ENCODE data around the gene TEDC2. TPM values are rescaled to one million over a fixed set of nuclear protein-coding genes. Genes with fewer than 3 reads are reported as not detected.

Gene TEDC2
- total RNA-seq, 1 experiment from 2014 or later = 22.6 TPM

DNA sequence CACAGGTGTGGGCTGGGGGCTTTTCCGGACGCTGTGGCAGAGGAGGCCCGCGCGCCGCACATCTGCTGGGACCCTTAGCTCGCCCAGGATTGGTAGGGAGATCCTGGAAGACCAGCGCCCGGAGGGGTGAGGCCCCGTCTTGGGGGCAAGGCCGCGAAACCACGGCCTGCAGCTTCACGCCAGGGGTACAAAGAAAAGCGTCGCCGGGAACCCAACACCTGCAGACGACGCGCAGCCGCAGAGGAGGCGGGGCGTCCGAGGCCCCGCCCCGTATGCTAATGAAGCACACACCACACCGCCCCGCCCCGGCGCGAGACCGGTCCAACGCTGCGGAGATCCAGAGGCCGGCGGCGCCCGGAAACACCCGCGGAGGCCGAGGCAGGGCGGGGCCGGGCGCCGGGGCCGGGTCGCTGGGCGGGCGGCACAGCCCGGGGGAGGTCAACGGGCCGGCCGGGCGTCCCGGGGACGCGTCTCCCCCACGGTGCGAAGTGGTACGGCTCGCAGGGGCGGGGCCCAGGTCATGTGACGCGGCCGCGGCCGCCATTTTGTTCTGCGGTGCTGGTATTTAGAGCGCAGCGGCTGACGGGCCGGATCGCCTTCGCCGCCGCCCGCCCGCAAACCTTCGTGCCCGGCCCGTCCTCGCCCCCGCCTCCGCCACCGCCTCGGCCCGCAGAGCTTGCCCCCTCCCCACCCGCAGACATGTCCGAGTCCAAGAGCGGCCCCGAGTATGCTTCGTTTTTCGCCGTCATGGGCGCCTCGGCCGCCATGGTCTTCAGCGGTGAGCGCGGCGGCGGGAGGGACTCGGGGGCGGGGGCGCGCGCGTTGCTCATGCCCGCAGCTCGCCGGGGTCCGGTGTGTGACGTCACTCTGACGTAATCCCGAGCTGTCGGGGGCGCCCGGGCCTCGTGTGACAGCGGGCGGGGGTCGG is 53.8 kb downstream of the TEDC2 start, which contains the start of gene ATP6V0C:
Gene ATP6V0C (plus strand): TSS at position 548 of the 928 bp plus-strand sequence. CDS start 152 bp downstream, at position 700.
- DNase-seq (ENCODE audit: low read depth) = peak; percentile 84

Other genes with a start within 250 kb of the TEDC2 start
- 0.10 and 0.89 TPM in 2 replicates for gene BRICD5, start 249.2 kb upstream of the TEDC2 start, total RNA-seq (2014; rRNA removed; shearing (Covaris generic))
- gene PGP, start 245.3 kb upstream of the TEDC2 start, total RNA-seq (2014; rRNA removed; shearing (Covaris generic)) = 23.9 and 32.7 TPM in 2 replicates
- 9.6 and 20.1 TPM in 2 replicates for gene E4F1, start 236.5 kb upstream of the TEDC2 start, total RNA-seq (2014; rRNA removed; shearing (Covaris generic))
- gene DNASE1L2, start 223.7 kb upstream of the TEDC2 start, total RNA-seq (2014; rRNA removed; shearing (Covaris generic)) = 0.64 TPM in 1 of 2 replicates, not detected in the other
- gene ECI1, start 208.5 kb upstream of the TEDC2 start, total RNA-seq (2014; rRNA removed; shearing (Covaris generic)) = 37.3 and 75.1 TPM in 2 replicates
- 164 and 181 TPM in 2 replicates for gene RNPS1, start 192.0 kb upstream of the TEDC2 start, total RNA-seq (2014; rRNA removed; shearing (Covaris generic))
- gene ABCA3, start 119.4 kb upstream of the TEDC2 start, total RNA-seq (2014; rRNA removed; shearing (Covaris generic)) = 0.84 and 1.4 TPM in 2 replicates
- gene CCNF, start 30.7 kb upstream of the TEDC2 start, total RNA-seq (2014; rRNA removed; shearing (Covaris generic)) = 34.3 and 53.2 TPM in 2 replicates
- 0.44 TPM in 1 of 2 replicates, not detected in the other for gene NTN3, start 11.2 kb downstream of the TEDC2 start, total RNA-seq (2014; rRNA removed; shearing (Covaris generic))
- gene TBC1D24, start 15.0 kb downstream of the TEDC2 start, total RNA-seq (2014; rRNA removed; shearing (Covaris generic)) = 14.8 and 19.2 TPM in 2 replicates
- 80.0 and 81.3 TPM in 2 replicates for gene ATP6V0C, start 53.8 kb downstream of the TEDC2 start, total RNA-seq (2014; rRNA removed; shearing (Covaris generic))
- gene AMDHD2, start 60.3 kb downstream of the TEDC2 start, total RNA-seq (2014; rRNA removed; shearing (Covaris generic)) = 11.7 and 20.1 TPM in 2 replicates
- gene CEMP1, start 71.3 kb downstream of the TEDC2 start, total RNA-seq (2014; rRNA removed; shearing (Covaris generic)) = not detected in 2 replicates
- gene PDPK1, start 77.9 kb downstream of the TEDC2 start, total RNA-seq (2014; rRNA removed; shearing (Covaris generic)) = 19.8 and 33.5 TPM in 2 replicates
- gene KCTD5, start 222.4 kb downstream of the TEDC2 start, total RNA-seq (2014; rRNA removed; shearing (Covaris generic)) = 56.3 and 83.9 TPM in 2 replicates

Data from M059J (cell line).